Measurements from ENCODE around the gene PLEKHA6.

GRCh38 chr1:204286831-204287421 is 72.8 kb downstream of the PLEKHA6 start:
- no peak for TF ChIP-seq CTCF (IDR thresholded peaks at IDR 0.05)
- no peak for TF ChIP-seq REST (IDR thresholded peaks at IDR 0.05; ENCODE audit: insufficient read depth in 1 of 2, low read depth in 2 of 2, low read length in 1 of 2)
- no peak for TF ChIP-seq POLR2AphosphoS5 (IDR thresholded peaks at IDR 0.05; ENCODE audit: low read depth, low read length)
- TF ChIP-seq SIN3A (IDR thresholded peaks at IDR 0.05; ENCODE audit: borderline replicate concordance, insufficient read depth, low read depth, low read length), result no peak
- no peak for TF ChIP-seq TCF7L2 (IDR thresholded peaks at IDR 0.05; ENCODE audit: low read depth, low read length)

Data from Panc1 (cell line).